Measurements from ENCODE around the gene CARMIL1. TPM values are rescaled to one million over a fixed set of nuclear protein-coding genes. Genes with fewer than 3 reads are reported as not detected.

CARMIL1 gene
- total RNA-seq, 1 experiment from 2014 or later = 20.3 TPM

DNA sequence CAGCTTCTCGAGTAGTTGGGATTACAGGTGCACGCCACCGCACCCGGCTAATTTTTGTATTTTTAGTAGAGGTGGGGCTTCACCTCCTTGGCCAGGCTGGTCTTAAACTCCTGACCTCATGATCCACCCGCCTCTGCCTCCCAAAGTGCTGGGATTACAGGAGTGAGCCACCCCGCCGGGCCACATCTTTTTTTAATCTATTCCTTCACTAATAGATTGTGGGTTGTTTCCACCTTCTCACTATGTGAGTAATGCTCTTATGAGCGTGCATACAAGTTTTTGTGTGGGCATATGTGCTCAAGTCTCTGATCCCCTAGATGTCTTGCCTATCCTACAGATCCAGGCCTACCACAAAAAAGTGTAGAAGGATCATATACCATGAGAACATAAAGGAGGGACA is 30.7 kb downstream of the CARMIL1 start:
- no peak for DNase-seq (ENCODE audit: low read depth)

DNA sequence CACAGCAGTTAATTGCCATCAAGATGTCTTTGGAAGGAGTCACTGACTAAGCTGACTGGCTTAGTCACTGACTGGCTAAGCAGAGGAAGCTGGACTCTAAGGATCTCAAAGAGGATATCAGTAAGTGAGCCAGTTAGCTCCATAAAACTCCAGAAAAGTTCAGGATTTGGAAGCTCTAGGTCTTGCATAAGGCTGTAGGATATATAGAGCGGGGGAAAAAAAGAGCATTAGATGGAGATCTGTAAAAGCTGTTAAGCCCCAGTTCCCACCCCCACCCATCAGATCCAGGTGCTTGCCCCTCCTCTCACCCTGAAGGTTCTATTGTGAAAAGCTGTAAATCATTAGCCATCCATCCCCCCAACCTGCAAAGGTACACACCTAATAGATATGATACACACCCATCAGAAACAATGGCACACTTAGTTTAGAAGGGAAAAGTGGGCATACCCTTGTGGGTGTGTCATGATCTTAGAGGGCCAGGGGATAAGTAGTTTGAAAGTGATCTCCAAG is 32.2 kb downstream of the CARMIL1 start:
- DNase-seq (ENCODE audit: low read depth) = peak; percentile 88

DNA sequence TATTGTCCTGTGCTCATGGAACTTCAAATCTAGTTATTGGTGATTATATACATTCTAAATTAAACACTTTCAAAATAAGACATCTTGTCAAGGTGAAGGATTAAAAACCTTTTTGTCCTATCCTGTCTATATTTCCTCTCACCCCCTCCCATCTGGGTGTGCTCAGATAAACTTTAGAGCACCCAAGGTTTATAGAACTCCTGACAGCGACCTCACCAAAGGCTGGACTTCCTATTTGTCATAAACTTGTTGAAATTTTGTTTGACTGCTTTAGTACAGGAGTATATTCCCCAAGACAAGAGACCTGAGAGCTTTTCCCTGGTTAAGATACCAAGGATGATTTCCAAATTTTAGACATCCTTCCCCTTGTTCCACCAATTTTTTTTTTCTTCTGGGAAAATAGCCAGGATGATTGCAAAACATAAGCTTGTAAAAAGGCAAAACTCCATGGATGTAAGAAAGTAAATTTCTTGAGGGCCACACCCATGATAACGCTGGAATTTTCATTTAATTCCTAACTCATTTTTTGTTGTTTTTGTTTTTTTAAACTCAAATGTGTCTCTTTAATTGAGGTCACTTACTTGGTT is 33.0 kb downstream of the CARMIL1 start:
- DNase-seq (ENCODE audit: low read depth) = peak; percentile 69

DNA sequence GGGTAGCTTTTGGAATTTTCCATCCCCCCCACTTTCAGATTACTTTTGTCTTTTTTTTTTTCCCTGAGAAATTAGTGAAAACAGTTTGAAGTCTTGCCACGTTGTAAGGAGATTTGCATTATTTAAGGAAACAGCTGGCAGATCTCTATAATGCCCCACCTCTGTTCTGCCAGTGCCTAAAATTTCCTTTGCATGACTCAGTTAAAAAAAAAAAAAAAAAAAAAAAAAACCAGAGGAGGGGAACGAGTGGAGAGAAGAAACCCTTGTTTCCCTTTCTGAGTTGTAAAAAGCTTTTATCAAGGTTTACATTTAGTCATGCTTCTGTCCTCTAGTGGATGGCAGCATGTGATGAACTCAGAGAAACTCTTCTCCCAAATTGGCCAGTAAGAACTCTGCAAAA is 33.5 kb downstream of the CARMIL1 start:
- DNase-seq (ENCODE audit: low read depth) = peak; percentile 86

DNA sequence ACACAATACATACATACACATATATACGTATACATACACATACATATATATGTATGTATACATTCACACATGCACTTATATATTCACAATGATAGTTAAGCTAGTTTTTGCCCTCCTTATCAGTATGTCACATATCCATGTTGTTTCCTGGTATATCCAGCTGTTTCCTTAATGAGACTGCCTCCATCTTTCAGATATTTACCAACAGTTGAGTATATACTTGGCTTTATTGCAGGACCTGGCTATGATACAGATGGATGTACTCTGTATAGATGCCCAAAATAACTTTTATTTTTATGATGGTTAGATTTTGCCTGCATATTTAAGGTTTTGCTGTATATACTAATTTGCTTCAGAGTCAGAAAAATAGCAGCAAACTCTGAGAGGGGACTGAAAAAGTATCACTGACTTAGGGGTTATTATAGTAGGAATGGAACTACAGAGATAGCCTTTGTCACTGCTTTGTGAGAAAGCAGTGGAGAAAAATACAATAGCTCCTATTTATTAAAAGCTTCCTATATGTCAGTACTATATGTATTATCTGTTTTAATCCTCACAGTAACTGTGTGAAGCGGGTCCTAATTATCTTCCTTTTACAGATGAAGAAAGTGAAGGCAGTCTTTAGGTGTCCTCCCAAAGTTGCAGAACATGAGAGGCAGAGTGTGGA is 35.5 kb downstream of the CARMIL1 start:
- DNase-seq (ENCODE audit: low read depth) = no peak

DNA sequence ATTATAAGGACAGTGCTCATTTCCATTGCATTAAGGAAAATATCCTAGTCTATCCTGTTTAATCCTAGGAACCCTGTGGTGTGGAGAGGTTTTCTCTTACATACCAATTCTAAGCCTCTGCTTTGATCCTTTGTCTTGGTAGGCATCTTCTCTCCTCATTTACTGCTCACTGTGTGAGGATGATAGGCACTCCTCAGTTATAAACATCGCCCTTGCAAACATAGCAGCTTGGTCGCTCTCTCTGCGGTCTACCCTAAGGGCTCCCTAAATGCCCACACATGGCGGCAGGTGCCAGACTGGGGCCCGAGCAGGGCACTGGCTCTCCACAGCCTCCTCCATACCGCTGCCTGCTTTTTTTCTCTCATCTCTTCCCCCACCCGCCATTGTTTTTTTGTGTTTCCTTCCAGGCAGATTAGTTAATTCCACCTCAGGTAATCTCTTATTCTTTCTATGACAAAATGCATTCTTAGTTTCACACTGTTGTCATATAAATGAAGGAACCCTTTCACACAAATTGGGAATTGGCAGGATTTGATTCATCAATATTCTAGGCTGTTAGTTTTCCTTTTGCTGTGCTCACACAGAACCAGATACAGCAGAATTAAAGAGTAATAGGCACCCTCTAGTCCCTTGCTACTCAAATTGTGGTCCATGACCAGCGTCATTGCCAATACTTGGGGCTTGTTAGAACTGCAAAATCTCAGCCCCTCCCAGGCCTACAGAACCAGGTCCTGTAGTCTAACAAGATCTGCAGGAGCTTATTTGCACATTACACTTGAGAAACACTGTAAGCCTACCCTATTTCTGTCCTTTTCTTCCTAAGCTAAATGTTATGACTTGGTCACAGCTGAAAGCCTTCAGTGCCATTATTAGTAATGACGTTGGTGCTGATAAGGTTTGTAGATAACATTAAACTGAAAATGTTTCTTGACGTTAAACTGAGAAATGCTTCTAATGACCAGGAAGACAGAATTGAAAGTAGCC is 36.3 kb downstream of the CARMIL1 start:
- DNase-seq (ENCODE audit: low read depth) = no peak

DNA sequence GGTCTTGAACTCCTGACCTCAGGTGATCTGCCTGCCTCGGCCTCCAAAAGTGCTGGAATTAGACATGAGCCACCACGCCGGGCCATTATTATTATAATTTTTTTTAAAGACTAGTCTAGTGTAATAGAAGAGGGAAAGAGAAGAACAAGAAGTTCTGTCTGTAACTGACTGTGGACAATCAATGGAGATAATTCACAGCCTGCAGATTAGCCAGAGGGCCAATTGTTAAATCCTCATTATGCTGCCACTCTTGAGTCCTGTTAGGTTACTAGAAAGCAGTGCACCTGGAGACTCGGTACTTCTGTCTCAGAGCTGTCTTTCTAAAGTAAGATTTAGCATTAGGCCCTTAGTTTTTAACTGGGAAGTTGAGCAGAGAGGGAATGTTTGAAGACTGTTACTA is 37.5 kb downstream of the CARMIL1 start:
- DNase-seq (ENCODE audit: low read depth) = no peak

DNA sequence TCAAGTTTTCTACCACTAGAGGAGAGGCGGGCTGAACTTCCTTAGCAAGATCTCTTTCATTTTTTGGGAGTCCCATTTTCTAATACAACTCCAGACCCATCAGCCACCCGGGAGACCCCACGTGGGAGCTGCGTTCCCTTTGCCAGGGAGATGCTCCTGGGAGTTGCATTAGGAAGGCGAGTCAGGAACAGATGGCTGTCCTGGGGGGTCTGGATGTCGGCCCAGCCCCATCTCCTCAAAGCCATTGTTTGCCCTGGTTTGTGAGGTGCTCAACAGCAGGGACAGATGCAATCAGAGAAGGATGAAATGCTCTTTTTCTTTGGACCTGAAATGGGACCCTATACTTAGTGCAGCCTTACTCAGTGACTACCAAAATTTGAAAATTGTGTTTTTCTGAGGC is 39.4 kb downstream of the CARMIL1 start:
- no peak for DNase-seq (ENCODE audit: low read depth)

DNA sequence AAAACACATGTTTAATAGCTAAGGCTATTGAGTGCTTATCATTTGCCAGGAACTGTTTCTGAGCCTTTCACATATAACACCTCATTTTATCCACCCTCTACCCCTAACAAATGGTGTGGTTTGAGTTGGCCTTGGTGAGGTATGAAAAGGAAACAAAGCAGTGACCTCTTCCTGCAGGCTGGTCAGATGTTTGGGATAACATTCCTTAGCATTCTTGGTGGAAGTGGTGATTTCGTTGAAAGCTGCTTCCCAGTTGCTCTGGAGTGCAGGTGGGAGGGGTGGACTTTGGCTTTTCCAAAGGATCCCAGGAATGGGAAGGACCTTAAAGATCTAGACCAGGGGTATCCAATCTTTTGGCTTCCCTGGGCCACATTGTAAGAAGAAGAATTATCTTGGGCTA is 41.3 kb downstream of the CARMIL1 start:
- peak; percentile 39 for DNase-seq (ENCODE audit: low read depth)

DNA sequence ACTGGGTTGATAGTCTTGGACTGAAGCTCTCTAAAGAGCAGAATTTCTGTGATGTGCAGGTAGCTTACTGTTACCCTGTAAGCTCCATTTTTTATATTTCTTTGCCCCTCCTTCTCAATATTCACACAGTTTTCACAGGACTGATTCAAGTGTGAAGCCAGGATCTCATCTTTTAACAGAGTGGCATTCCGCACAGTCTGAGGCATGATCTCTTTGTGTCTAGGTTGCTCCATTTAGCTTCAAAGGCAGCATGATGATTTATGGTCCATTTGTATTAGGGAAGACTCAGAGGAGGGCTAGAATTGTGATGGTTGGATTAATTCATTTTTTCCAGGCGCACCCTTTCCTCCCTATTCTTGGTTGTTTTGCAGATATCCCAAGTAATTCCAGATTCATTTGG is 43.5 kb downstream of the CARMIL1 start:
- no peak for DNase-seq (ENCODE audit: low read depth)

DNA sequence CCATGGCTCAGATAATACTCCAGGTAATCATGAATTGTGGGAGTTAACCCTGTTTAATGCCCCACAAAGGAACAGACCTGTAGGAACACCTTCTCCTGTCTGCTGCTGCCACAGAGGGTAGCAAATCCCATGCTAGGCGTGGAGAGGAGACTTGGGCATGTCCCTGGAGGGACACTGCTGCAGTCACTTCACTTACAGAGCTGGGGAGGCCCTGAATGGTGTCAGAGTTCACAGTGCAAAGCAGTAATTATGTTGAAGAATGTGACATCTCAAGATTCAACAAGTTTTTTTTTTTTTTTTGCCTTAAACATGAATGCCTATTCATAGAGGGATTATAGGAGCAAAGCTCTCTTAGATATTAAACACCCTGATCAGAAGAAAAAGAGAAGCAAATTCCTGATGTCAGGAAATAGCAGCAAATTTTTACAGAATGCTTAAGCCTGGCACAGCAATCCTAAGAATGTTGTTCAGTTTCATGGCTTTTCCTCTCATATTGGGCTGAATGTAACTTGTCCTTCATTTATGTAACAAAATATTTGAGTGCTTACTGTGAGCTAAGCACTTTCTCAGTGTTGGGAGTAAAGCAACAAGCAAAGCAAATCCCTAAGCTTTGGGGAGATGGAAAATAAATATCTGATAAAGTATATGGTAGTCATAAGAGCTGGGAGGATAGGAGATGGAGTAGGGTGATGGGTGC is 45.0 kb downstream of the CARMIL1 start:
- DNase-seq (ENCODE audit: low read depth) = no peak

DNA sequence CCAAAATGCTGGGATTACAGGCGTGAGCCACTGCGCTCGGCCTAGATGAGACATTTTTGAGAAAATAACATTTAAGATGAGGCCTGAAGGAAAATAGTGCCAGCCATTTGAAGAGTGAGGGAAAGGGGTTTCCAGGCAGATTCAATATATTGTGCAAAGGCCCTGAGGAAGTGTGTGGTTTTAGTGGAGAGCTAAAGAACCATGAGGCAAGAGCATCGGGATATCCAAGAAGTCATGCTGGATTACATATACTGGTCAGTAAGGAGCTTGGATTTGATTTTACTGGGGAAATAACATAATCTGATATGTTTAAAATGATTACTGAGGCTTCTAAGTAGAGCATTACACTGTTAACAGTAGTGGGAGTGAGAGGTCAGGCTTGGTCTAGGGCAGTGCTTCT is 47.0 kb downstream of the CARMIL1 start:
- no peak for DNase-seq (ENCODE audit: low read depth)

DNA sequence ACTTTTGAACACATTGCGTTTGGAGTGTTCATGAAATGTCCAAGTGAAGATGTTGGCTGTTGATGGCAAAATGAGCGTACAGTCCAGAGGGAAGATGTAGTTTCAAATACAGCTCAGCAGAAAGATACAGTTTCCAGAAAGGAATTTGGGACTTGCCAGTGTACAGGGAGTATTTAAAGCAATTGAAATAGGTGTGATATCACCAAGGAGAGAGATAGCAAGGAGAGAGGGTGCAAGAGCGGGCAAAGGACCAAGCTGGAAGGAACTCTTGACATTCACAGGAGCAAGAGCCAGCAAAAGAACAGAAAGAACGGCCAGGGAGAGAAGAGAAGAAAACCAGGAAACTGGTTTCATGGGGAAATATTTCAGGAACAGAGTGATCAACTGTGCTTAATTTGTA is 47.8 kb downstream of the CARMIL1 start:
- no peak for DNase-seq (ENCODE audit: low read depth)

DNA sequence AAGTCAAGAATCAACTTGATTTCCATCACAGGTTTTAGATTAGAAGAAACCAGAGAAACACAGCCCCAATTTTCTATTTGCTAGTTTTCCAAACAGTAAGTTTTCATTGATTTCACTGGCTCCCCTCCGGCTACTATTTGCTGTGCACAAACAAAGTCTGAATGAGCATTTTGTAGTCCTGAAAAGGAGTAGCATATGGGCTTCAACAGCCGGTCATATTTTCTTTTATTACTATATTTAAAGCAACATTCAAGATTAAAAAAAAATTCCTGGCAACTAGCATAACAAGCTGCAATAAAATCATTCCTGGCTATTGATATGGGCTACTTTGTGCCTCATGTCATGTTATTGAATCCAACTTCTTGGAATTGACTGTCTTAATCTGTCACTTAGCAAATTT is 48.3 kb downstream of the CARMIL1 start:
- no peak for DNase-seq (ENCODE audit: low read depth)

DNA sequence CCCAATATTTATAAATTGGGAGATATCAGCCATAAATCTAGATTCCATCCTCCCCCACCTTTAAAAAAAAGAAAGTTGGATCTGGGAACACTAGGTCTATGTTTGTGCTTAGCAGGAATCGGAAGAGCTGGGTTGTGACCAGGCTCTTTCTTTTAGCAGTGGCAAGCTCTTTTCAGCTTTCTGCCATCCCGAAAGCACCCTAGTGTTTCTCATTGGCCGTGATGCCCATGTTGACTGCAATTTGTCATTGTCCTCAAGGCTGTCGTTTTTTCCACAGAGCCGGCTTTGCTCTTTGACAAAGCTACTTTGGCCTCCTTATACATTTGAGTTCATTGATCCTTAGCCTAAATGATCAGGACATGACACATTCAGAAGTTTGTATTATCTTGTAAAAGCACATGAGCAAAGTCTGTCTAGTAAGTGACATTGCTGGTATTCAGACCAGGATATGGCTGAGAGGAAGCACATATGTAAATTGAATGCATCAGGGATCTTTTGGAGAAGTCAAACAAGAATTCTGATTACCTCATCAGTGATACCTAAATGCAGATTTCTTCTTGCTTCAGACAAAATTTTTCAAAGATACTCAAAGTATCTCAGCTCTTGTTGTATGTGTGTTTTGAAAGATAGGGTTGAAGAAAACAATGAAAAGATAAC is 50.1 kb downstream of the CARMIL1 start:
- DNase-seq (ENCODE audit: low read depth) = no peak

DNA sequence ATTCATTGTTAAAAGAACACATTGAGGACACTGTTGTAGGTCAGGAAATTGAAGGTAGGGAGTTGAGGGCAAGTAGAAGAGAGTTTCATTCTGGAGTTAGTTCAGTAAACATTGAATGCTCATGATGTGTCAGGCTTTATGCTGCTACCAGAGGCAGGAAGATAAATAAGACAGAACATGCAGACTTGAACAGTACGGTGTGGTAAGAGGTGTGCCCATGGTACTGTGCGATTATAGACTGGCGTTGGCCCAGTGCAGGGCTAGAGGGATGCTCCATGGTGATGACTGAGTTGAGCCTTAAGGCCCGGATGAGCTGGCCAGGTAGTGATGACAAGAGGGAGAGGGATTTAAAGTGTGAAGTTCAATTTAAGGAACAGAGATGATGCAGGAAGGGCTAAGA is 50.8 kb downstream of the CARMIL1 start:
- DNase-seq (ENCODE audit: low read depth) = no peak

DNA sequence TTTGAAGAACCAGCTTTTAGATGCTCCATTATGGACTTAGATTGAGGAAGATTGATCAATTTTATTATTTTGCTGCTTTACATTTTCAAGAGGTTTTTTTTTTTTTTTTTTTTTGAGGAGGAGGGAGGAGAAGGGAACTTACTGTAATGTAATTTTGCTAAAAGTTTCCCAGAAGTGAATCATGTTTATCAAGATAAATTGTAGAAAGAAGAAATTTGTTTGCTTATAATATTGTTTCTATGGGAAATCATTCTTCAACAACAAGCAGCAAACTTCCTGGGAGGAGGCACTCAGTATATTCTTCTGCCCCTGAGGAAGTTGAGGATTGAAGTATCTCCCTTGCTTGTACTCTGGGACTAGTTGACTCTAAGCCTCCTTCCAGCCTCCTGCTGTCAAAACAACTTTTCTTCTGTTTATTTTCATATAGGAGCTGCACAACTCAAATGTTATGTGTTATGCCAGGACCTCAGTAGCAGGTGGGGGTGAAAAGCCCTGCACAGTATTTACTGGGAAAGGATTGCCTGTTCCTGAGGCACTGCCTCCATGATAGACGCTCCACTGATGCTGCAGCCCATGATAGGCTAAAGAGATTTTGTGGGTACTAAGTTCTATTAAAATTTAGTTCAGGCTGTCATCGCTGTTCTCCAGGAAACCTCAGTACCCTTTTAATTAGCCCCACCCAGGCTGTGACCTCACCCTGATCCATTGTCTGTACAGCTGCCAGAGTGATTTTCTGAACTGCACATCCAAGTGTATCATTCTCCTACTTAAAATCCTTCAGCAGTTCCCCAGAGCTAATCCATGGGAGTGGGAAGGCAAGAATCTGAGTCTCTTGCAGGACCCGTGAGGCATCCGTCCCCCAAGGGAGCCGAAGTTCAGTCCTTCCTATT is 51.9 kb downstream of the CARMIL1 start:
- DNase-seq (ENCODE audit: low read depth) = peak; percentile 9

DNA sequence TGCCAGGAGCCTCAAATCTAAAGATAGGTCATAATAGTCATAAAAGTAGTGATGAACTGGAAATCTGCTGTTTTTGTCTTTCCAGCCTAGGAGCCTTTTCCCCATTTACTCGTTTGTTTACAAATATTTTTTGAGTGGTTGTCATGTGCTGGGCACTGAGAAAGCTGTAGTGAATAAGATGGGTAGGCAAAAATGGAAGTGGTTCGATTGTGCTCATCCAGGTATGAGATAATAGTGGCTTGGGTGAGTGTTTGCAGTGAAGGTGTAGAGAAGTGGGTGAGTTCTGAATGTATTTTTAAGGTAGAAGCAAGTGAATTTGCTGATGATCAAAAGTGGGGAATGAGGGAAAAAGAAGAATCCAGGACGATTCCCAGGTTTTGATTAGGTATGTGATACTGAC is 53.0 kb downstream of the CARMIL1 start:
- no peak for DNase-seq (ENCODE audit: low read depth)

DNA sequence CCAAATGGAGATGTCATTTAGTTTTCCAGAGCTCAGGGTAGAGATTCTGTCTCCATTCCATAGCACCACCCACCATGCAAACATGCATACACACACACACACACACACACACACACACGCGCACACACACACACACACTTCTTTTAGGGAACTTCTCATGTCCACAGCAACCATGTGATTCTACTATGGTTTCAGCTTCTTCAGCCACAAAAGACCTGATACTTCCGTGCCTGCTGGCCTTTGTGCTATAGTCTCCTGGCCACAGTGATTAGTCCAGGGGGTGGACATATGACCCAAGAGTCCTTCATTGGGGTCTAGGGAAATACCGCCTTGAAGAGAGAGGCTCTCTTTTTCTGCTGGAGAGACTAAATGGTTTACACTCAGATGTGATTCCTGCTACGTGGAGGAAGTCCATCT is 53.5 kb downstream of the CARMIL1 start:
- no peak for DNase-seq (ENCODE audit: low read depth)

DNA sequence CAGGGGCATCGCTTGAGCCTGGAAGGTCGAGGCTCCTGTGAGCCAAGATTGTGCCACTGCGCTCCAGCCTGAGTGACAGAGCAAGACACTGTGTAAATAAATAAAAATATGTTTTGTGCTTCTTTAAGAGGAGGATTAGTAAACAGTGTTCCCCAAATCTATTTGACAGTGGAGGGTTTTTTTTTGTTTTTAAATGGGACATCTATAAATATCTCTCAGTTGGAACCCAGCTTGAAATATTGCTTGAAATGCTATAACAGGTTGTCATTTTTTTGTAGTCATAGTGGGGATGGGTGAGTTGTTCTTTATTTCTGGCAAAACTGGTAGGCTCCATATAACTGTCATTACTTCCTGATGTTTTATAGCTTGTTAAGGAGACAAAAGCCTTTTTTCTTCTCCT is 54.3 kb downstream of the CARMIL1 start:
- no peak for DNase-seq (ENCODE audit: low read depth)

All from M059J (cell line).